ENCODE measurements around the gene TUBGCP2. TPM values are rescaled to one million over a fixed set of nuclear protein-coding genes. Genes with fewer than 3 reads are reported as not detected.

Gene TUBGCP2
- total and polyA plus RNA-seq, 9 of the 15 experiments (the other 6 are each of a cell fraction or from before 2014, with no cell fraction given), result 4.3 to 56.6 (median 28.4) TPM

- Histone ChIP-seq H3K9me1 (ENCODE audit: control insufficient read depth, insufficient read depth, low read length) (peaks cover 3% of the 10 kb centered on the region), H3K9me3 (replicated peaks; ENCODE audit: control insufficient read depth, insufficient read depth, low read depth, low read length) (no peaks in the 10 kb centered on the region), H2AFZ (ENCODE audit: low read depth, low read length) (0 out of 2 replicates have a peak within 1 kb of the TSS, but pooled peaks have one; percentile 37), H3K4me1 (replicated peaks in 1 of 2; ENCODE audit: control insufficient read depth in 2 of 2, insufficient read depth in 2 of 2, low read length in 2 of 2) (peaks cover 40 to 90% of the 10 kb centered on the region in 2 experiments), H3K9ac (ENCODE audit: insufficient read depth in 1 of 2, low read depth in 2 of 2, low read length in 2 of 2) (peak within 1 kb of the TSS; percentile 46 to 84; a peak in 3 of 4 replicates), H3K79me2 (ENCODE audit: control insufficient read depth, insufficient read depth, low read length) (no peaks in the 10 kb centered on the region), H3K4me3 (peak within 1 kb of the TSS; percentile 10; the same call in 1 of the 2 replicates), H3K27ac (ENCODE audit: extremely low read depth, low read depth, low read length) (peak within 1 kb of the TSS; percentile 92), H3K36me3 (ENCODE audit: control insufficient read depth, insufficient read depth, low read length) (peaks cover 17% of the 10 kb centered on the region; the same call in 1 of the 3 replicates), H3K27me3 (ENCODE audit: control insufficient read depth in 2 of 2, insufficient read depth in 2 of 2, low read length in 2 of 2) (no peaks in the 10 kb centered on the region), H4K20me1 (replicated peaks; ENCODE audit: control insufficient read depth, insufficient read depth, low read length) (no peaks in the 10 kb centered on the region), H3K4me2 (ENCODE audit: insufficient read depth, low read length) (peak within 1 kb of the TSS; percentile 51)
- BruUV-seq (replicated peaks), result no TSS peak
- intact Hi-C loops (cut with micrococcal nuclease) (no loop called here), in situ Hi-C loops (cut with MboI) (no loop called here)
- ChIA-PET POLR2A (interaction anchor here (0.5 kb wide), 1 partner anchor 30 kb away, joined by 4 read pairs; no protein-coding TSS in a partner anchor), CTCF (ENCODE audit: low intra/inter-chr PET ratio) (no interaction called here)
- no peak for FAIRE-seq
- TF ChIP-seq ZBTB33 (CRISPR knock-in tag; IDR thresholded peaks at IDR 0.05) (peak; percentile 61; the same call in 1 of the 2 replicates), POLR2G (IDR thresholded peaks at IDR 0.05; ENCODE audit: low read depth, low read length) (peak; percentile 47; the same call in 1 of the 2 replicates), DNMT1 (IDR thresholded peaks at IDR 0.05) (no peak), HNRNPLL (IDR thresholded peaks at IDR 0.05; ENCODE audit: low read depth, low read length, poor library complexity, severe bottlenecking) (no peak), PHTF2 (CRISPR knock-in tag; IDR thresholded peaks at IDR 0.05) (no peak), EGR1 (conservative IDR thresholded peaks at IDR 0.05) (no peak), RBM39 (optimal IDR thresholded peaks at IDR 0.05; ENCODE audit: low read depth, low read length) (no peak), FOXK1 (CRISPR knock-in tag; IDR thresholded peaks at IDR 0.05; ENCODE audit: borderline replicate concordance) (no peak), ZFX (CRISPR knock-in tag; IDR thresholded peaks at IDR 0.05) (0 out of 2 replicates have a peak, but pooled peaks have one; percentile 16), ZBTB7A (IDR thresholded peaks at IDR 0.05; ENCODE audit: borderline replicate concordance, control insufficient read depth, low read depth, low read length) (peak; percentile 35; the same call in 1 of the 2 replicates), FUS (optimal IDR thresholded peaks at IDR 0.05; ENCODE audit: low read depth, low read length) (no peak), RBFOX2 (IDR thresholded peaks at IDR 0.05; ENCODE audit: low read depth, low read length) (peak; percentile 34; the same call in 1 of the 2 replicates), SMARCA4 (IDR thresholded peaks at IDR 0.05) (no peak), E2F6 (IDR thresholded peaks at IDR 0.05; ENCODE audit: borderline replicate concordance in 1 of 2, extremely low read depth in 1 of 2, insufficient read depth in 1 of 2, insufficient read length in 1 of 2, low read depth in 1 of 2, low read length in 1 of 2, poor library complexity in 1 of 2, severe bottlenecking in 1 of 2) (peak in 1 of 2 experiments; percentile 30), EWSR1 (IDR thresholded peaks at IDR 0.05; ENCODE audit: borderline replicate concordance, low read depth, partially characterized antibody) (no peak), ZNF143 (CRISPR knock-in tag; IDR thresholded peaks at IDR 0.05) (no peak), HES1 (IDR thresholded peaks at IDR 0.05; ENCODE audit: low read depth) (no peak), MED1 (CRISPR knock-in tag; IDR thresholded peaks at IDR 0.05; ENCODE audit: borderline replicate concordance) (no peak)
- ATAC-seq, result peak; percentile 38
- WGBS (ENCODE audit: insufficient coverage, low coverage, missing lambda C conversion rate), result 61% methylated on average over 10 of the region's 63 CpGs
- peak; percentile 37 to 78 (median 74) for DNase-seq (ENCODE audit: extremely low read depth in 1 of 4, low spot score in 3 of 4)
Measured at GRCh38 chr10:133276435-133277201, 32.1 kb downstream of the TUBGCP2 start, which contains the start of gene ADAM8. Gene ADAM8, minus strand, starts transcription at chr10:133276868. Its CDS starts 51 bp downstream, at chr10:133276817.
